Retinal pigment epithelial cell (primary cell): Measurements from ENCODE around the gene DCAF4L1.

Source experiments
- DNase-seq: peaks from one replicate; pipeline ENCODE4 v3.0.0-alpha.2; 2010; ENCODE audit warnings: low read depth
- H3K4me3 ChIP-seq: 2 replicates; pipeline ENCODE4 v1.5.1; 2011; ENCODE audit warnings: mild to moderate bottlenecking, low read length, control low read depth, moderate library complexity
- CTCF ChIP-seq: conservative IDR thresholded peaks from 2 replicates; pipeline ENCODE4 v1.5.1; 2011; ENCODE audit warnings: low read depth, low read length, control low read depth, inconsistent platforms

The DCAF4L1 gene

GRCh38 chr4:41964401-41964800 lies 17.2 kb upstream of the DCAF4L1 start:
- H3K4me3 ChIP-seq, result no peak overlapping the region
- no peak for DNase-seq
- TF ChIP-seq CTCF, result no peak

GRCh38 chr4:41967392-41967791 lies 14.2 kb upstream of the DCAF4L1 start:
- TF ChIP-seq CTCF, result no peak
- DNase-seq, result no peak
- H3K4me3 ChIP-seq, result no peak overlapping the region

GRCh38 chr4:41969671-41970070 lies 11.9 kb upstream of the DCAF4L1 start:
- H3K4me3 ChIP-seq, result no peak overlapping the region
- no peak for TF ChIP-seq CTCF
- no peak for DNase-seq

- no peak for DNase-seq
- TF ChIP-seq CTCF, result no peak
- H3K4me3 ChIP-seq, result no peak overlapping the region
Measured at GRCh38 chr4:41975341-41975740, 6.2 kb upstream of the DCAF4L1 start.

GRCh38 chr4:41976775-41977516 lies 4.6 kb upstream of the DCAF4L1 start:
- H3K4me3 ChIP-seq, result no peak overlapping the region
- TF ChIP-seq CTCF, result no peak
- DNase-seq, result no peak

- DNase-seq, result no peak
- no peak overlapping the region for H3K4me3 ChIP-seq
- TF ChIP-seq CTCF, result no peak
Measured at GRCh38 chr4:41977709-41978108, 3.8 kb upstream of the DCAF4L1 start.

DNA sequence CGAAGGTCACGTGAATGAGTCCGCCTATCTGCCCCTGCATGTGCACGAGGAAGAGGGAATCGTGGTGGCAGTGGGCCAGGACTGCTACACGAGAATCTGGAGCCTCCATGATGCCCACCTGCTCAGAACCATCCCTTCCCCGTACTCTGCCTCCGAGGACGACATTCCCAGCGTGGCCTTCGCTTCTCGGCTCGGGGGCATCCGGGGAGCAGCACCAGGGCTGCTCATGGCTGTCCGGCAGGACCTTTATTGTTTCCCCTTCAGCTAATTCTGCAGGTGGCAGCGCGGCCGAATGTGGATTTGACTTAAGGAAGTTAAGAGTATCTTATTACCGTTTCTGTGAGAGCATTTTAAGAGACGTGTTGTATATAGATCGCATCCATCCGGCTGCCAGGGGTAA lies 1.2 kb downstream of the DCAF4L1 start:
- no peak for DNase-seq
- H3K4me3 ChIP-seq, result no peak overlapping the region
- no peak for TF ChIP-seq CTCF
